Tibial artery (tissue), 4 donors: ENCODE results near the gene PTH1R.

Experiments used
- DNase-seq, 2 donors: peaks; one replicate each; pipeline ENCODE4 v3.0.0-alpha.2; 2019
- H3K27ac ChIP-seq, 2 donors: fragments of 200-600 bp; sonication (generic) in 1 of 2; 1 replicate in 1 of 2; 2 replicates in 1 of 2; pipeline ENCODE4 v1.5.1; 2018 to 2019; ENCODE audit warnings: mild to moderate bottlenecking in 1 of 2
- H3K27me3 ChIP-seq, 2 donors: fragments of 200-600 bp; sonication (generic) in 1 of 2; one replicate each; pipeline versions ENCODE4 v1.5.1 to v1.6.0; 2016 to 2019
- H3K36me3 ChIP-seq, 3 donors: fragments of 200-600 bp; sonication (generic) in 2 of 3; one replicate each; pipeline ENCODE4 v1.5.1; 2016 to 2019; ENCODE audit warnings: mild to moderate bottlenecking in 2 of 3
- H3K4me1 ChIP-seq, 4 donors: fragments of 200-600 bp; sonication (generic) in 2 of 4; 1 replicate in 3 of 4; 2 replicates in 1 of 4; pipeline ENCODE4 v1.5.1; 2016 to 2019
- H3K4me3 ChIP-seq, 2 donors: fragments of 200-600 bp; sonication (generic) in 1 of 2; 1 replicate in 1 of 2; 2 replicates in 1 of 2; pipeline ENCODE4 v1.5.1; 2018 to 2019; ENCODE audit warnings: mild to moderate bottlenecking in 2 of 2
- H3K9me3 ChIP-seq, 3 donors: fragments of 200-600 bp; sonication (generic) in 1 of 3; one replicate each; pipeline ENCODE4 v1.5.1; 2016 to 2019
- intact Hi-C: fragments of 100-400 bp; cut with DNase I; formaldehyde crosslinking; loops from one replicate; pipeline ENCODE4 v1.15.0; 2023; ENCODE audit warnings: low total_unique reads
- TF ChIP-seq, protein P1 (sequence below), 2 experiments: fragments of 200-600 bp in 1 of 2; fragments of 450-650 bp in 1 of 2; IDR thresholded peaks; one replicate each; pipeline ENCODE4 v1.5.1; 2017 to 2019; ENCODE audit warnings: antibody characterized with exemption in 2 of 2, mild to moderate bottlenecking in 1 of 2, moderate library complexity in 1 of 2

PTH1R gene

GRCh38 chr3:46904303-46905212, 27.0 kb downstream of the PTH1R start:
- no peak overlapping the region for H3K27ac ChIP-seq
- peak; percentile 17 to 65 for DNase-seq
- peaks cover 6 to 42% (median 30%) of the 10 kb centered on the region in 4 donors for H3K4me1 ChIP-seq
- intact Hi-C loops = loop anchor here (5.0 kb wide), 1 partner anchor 37 kb away; no protein-coding TSS in a partner anchor
- H3K36me3 ChIP-seq = peaks cover 0 to 4% (median 0%) of the 10 kb centered on the region in 3 donors
- no peaks in the 10 kb centered on the region for H3K27me3 ChIP-seq
- H3K4me3 ChIP-seq = no peak overlapping the region
- TF ChIP-seq, protein P1, sequence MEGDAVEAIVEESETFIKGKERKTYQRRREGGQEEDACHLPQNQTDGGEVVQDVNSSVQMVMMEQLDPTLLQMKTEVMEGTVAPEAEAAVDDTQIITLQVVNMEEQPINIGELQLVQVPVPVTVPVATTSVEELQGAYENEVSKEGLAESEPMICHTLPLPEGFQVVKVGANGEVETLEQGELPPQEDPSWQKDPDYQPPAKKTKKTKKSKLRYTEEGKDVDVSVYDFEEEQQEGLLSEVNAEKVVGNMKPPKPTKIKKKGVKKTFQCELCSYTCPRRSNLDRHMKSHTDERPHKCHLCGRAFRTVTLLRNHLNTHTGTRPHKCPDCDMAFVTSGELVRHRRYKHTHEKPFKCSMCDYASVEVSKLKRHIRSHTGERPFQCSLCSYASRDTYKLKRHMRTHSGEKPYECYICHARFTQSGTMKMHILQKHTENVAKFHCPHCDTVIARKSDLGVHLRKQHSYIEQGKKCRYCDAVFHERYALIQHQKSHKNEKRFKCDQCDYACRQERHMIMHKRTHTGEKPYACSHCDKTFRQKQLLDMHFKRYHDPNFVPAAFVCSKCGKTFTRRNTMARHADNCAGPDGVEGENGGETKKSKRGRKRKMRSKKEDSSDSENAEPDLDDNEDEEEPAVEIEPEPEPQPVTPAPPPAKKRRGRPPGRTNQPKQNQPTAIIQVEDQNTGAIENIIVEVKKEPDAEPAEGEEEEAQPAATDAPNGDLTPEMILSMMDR (IDR thresholded peaks at IDR 0.05) = no peak
- no peaks in the 10 kb centered on the region for H3K9me3 ChIP-seq

GRCh38 chr3:46905213-46905560, 27.7 kb downstream of the PTH1R start:
- TF ChIP-seq, protein P1 (IDR thresholded peaks at IDR 0.05) = no peak
- peak; percentile 7 to 62 for DNase-seq
- Histone ChIP-seq H3K36me3 (peaks cover 0 to 4% (median 0%) of the 10 kb centered on the region in 3 donors), H3K4me3 (no peak overlapping the region), H3K4me1 (peaks cover 6 to 42% (median 27%) of the 10 kb centered on the region in 4 donors), H3K27ac (peak overlapping the region in 1 of 2 donors; percentile 72), H3K9me3 (no peaks in the 10 kb centered on the region), H3K27me3 (no peaks in the 10 kb centered on the region)
- intact Hi-C loops = loop anchor here (5.0 kb wide), 1 partner anchor 38 kb away; no protein-coding TSS in a partner anchor

DNA sequence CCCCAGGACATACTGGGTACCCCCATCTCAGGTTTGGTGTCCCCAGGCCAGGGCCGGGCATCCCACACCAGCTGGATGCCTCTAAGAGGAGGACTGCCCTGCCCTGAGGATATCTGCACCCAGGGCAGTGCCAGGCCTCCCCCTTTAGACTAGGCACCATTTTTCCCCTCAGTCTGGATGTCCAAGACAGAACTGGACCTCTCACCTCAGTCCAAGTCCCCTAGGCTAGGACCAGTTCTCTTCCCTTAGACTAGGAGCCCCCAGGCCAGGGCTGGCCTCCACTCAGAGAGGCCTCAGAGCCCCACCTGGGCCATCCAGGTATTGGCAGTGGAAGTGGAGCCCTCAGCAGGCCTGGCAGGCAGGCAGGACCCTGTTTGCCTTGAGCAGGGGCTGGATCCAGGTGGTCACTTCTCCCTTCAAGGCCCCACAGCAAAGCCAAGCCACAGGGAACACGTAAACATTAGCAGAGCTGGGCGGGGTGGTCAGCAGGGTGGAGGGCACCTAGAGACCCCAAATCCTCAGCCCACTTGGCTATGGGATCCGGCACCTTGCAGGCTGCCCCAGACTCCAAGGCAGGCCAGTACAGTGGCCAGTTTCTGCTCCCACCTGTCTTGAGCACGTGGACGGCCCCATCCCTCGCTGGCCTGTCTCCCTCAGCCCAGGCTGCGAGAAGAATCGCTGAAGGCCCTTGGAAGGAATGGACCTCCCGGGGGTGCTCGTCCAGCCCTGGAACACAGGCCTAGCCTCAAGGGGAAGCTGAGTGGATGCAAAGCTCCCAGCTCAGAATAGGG, 28.3 kb downstream of the PTH1R start:
- Histone ChIP-seq H3K4me1 (peaks cover 6 to 40% (median 23%) of the 10 kb centered on the region in 4 donors), H3K27ac (peak overlapping the region; percentile 25 to 72), H3K9me3 (no peaks in the 10 kb centered on the region), H3K27me3 (no peaks in the 10 kb centered on the region), H3K4me3 (no peak overlapping the region), H3K36me3 (peaks cover 0 to 4% (median 0%) of the 10 kb centered on the region in 3 donors)
- DNase-seq = peak; percentile 17 to 63
- TF ChIP-seq, protein P1 (IDR thresholded peaks at IDR 0.05) = no peak
- intact Hi-C loops = loop anchor here (5.0 kb wide), 1 partner anchor 39 kb away; no protein-coding TSS in a partner anchor

DNA sequence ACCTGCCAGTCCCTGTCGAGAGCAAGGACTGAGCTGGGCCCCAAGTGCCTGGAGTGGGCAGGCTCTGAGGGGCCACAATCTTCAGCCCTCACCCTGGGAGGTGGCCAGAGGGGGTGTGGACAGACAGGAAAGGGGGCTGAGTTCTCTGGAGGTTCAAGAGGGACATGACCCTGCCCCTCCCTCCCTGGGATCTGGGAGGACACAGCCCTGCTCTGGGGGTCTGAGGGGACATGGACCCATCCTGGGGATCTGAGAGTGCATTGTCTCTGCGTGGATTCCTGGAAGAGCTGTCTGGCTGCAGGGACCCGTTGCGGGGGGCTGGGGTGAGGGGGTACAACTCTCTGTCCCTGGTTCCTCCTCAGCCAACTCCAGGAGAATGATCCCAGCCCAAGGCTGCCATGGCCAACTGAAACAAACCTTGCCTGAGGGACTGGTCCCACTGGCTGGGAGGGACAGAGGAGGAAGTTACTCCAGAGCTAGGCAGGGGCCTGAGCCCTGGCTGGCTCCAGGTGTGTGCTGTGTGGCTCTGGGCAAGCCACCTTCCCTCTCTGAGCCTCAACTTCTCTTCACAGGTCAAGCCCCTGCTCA, 29.0 kb downstream of the PTH1R start:
- Histone ChIP-seq H3K27me3 (no peaks in the 10 kb centered on the region), H3K36me3 (peaks cover 0 to 3% (median 0%) of the 10 kb centered on the region in 3 donors), H3K4me1 (peaks cover 6 to 40% (median 23%) of the 10 kb centered on the region in 4 donors), H3K27ac (peak overlapping the region; percentile 25 to 72), H3K4me3 (no peak overlapping the region), H3K9me3 (no peaks in the 10 kb centered on the region)
- peak; percentile 18 to 60 for DNase-seq
- intact Hi-C loops = loop anchor here (5.0 kb wide), 1 partner anchor 39 kb away; no protein-coding TSS in a partner anchor
- TF ChIP-seq, protein P1 (IDR thresholded peaks at IDR 0.05) = no peak

- DNase-seq = peak; percentile 15 to 64
- H3K4me3 ChIP-seq = no peak overlapping the region
- peaks cover 6 to 40% (median 23%) of the 10 kb centered on the region in 4 donors for H3K4me1 ChIP-seq
- H3K27me3 ChIP-seq = no peaks in the 10 kb centered on the region
- H3K36me3 ChIP-seq = no peaks in the 10 kb centered on the region
- intact Hi-C loops = loop anchor here (5.0 kb wide), 1 partner anchor 40 kb away; no protein-coding TSS in a partner anchor
- TF ChIP-seq, protein P1 (IDR thresholded peaks at IDR 0.05) = no peak
- H3K27ac ChIP-seq = peak overlapping the region; percentile 25 to 72
- no peaks in the 10 kb centered on the region for H3K9me3 ChIP-seq
Observed at GRCh38 chr3:46907271-46907670, 29.8 kb downstream of the PTH1R start.
